Left renal cortex interstitium (tissue), 4 donors: Measurements from ENCODE around the gene AMIGO2. TPM values are rescaled to one million over a fixed set of nuclear protein-coding genes. Genes with fewer than 3 reads are reported as not detected.
"Not testable (repeated sequence)": the region's sequence is repeated elsewhere in the genome, so short reads cannot be mapped to it uniquely, and the experiment has no call there.

Experiments used
- DNase-seq, 4 donors: peaks; one replicate each; pipeline ENCODE4 v3.0.0-alpha.2; 2013; ENCODE audit warnings: low read depth in 4 of 4, low spot score in 2 of 4, missing footprints in 1 of 4
- polyA plus RNA-seq, 4 donors: library from polyadenylated mRNA; unstranded; fragments of 120-200 nt; gene quantifications; one replicate each; pipeline ENCODE4 v1.2.1, GENCODE V29; 2013; ENCODE audit not compliant: insufficient read length in 4 of 4

The AMIGO2 gene
- polyA plus RNA-seq, 4 donors, result 37.5 to 50.1 (median 44.2) TPM

DNA sequence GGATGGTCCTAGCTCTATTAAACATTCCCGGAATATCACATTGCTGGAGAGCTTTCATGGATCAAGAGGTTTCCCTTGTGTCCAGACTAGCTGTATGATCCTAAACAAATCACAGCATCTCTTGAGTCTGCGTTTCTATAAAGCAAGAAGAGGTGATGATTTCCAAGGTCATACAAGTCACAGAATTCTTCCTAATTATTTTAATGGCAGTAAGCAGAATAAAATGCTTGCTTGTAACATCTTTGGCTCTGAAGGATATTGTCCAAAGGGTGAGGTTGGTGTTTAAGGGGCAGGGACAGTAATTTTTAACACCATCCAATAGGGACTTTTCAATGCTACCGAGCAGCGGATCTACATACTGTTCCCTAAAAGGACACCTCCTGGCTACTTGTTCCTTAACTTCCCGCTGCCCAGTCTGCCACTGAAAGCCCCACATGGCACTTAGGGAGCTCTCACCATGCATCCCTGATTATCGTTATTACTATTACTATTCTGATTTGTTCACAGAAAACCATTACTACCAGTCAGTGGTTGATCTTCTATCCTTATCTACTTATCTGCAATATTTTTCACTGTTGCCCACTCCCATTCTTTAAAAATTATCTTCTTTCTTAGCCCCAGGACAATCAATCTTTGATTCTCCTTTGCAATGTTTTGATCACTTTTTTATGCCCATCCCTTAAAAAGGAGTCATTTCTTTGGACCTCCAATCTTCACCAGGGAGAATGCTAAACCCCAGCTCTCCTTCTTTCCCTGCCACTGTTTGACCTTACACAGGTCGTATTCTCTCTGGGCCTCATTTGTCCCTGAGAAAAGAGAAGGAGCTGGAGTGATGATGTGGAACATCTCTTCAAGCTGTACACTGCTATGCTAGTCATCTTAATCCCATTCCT lies 4.3 kb downstream of the AMIGO2 start:
- no peak for DNase-seq

DNA sequence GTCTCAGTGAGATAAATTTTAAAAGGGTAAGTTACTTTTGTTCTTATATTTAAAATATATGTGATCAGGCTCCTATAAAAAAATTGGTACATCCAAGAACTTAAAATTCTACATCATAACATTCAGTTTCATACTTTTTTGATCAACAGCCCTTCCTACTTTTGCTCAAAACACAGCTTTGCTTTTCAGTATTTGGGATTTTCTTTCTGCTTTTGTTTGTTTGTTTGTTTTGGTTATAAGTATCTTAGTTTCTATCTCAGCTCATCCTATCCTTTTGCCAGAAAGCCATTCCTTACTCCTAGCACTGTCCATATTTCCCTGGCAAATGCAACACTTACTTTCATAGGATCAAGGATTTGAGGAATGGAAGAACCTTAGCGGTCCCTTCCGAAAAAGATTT lies 5.0 kb downstream of the AMIGO2 start:
- no peak for DNase-seq

DNA sequence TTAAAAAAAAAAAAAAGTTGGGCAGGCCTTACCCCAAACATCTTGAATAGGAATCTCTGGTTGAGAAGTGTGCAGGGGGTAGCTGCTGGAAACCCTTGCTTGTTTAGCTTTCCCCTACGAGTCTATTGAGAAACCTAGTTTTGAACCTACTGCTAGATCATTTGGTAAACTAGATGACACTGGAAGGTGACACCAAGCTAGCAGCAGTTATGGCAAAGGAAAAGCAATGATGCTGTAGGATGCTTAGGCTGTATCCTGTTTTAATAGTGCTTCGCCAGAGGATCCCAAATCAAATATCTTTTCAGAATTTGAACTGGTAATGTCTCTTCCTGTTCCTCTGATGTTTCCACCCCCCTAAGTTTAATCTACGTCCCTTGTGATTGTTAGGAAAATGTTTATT lies 5.8 kb downstream of the AMIGO2 start:
- DNase-seq, result no peak

DNA sequence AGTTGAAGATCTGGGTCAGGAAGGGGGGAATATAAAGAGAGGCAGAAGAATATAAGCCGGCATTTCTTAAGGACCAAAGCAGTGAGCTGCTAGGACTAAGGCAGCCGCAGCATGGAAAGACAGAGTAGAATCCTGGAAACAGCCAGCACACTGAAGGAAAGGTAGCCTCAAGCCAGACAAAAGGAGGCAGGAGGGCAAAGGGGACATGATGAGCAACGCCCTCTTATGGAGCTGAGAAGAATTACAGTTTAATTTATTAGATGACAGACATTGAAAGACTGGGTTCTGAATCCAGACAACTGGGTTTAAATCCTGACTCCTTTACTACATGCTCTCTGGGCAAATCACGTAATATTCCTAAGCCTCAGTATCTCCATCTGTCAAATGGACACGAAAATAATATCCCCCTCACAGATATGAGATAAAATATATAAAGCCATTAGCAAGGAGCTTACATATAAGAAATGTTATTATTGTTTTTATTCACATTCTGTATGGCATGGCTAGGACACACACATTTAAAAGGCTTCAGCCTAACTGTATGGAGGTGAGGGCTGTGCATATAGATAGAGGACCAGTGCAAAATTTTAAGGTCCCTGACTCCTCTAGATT lies 8.4 kb downstream of the AMIGO2 start:
- DNase-seq, result no peak

DNA sequence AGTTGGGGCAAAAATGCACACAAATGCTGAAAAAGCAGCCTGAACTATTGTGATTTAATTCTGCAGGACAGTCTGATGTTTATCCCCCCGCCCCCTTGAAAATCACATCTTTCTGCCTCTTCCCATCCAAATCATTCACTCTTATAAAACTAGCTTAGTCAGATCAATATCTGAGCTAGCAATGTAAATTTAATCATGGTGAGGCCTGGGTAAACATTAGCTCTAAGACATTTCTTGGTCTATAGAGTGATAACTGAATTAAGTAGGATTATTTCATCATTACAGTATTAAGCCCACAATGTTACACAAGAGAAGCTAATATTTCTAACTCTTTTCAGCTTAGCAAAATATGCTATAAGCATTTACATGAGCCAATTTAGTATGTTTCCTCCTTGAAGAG lies 9.4 kb downstream of the AMIGO2 start:
- DNase-seq, result no peak

DNA sequence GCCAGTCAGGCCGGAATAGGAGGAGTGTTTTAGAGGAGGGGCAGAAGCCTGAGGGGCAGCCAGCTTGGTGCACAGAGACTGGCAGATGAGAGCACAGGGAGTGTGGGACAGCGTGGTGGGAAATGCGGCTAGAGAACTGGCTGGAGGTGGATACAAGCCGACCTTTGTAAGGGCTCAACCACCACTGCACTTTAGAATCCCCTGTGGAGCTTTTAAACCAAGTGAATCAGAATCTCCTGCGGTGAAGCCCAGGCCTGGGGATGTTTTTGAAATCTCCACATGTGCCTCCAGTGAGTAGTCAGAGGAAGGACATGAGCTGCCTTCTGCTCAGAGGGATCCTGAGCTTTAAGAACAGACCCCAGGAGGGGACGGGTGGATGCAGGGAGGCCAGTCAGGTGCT lies 11.2 kb downstream of the AMIGO2 start:
- DNase-seq, result no peak

DNA sequence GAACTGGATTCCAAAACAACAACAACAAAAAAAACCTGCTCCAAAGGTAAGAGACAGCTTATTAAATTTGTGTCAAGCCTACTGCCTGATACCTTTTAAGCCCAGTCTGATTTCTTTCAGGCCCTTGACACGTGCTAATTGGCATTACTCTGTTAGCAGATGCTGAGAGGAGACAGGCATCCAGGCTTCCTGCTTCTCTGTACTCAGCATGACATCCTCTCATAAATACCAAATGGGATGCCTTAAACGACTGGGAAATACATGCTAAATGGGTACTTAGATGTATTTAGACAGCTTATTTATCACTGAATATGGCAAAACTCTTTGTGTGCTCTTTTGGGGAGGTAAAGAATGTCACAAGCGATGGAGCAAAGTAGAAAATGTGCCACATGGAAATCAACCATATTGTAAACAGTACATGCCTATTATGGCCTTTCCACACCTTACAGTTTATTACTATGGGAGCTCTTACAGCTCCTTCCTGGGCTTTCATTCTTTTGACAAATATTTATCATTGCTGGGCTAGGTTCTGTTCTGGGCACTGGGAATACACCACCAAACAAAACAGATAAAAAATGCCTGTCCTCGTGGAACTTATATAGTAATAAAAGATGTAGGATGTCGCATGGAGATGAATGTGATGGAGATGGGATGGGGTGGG lies 11.9 kb downstream of the AMIGO2 start:
- no peak for DNase-seq

DNA sequence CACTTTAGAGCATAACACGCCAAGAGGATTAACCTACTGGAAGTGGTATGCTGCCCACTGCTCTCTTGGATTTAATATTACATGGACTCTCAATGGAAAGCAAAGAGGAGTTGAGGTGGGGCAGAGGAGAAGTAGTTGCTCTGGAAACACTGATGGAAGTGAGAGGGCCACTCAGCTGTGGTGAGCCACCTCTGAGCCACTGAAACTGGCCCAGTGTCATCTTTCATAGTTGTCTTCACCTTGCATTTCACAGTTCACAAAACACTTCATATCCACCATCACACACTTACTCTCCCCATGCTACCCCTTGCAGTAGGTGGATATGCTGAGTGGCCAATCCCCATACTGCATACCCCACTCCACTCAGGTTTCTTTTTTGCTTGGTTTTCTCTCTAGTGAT lies 12.6 kb downstream of the AMIGO2 start:
- no peak for DNase-seq

DNA sequence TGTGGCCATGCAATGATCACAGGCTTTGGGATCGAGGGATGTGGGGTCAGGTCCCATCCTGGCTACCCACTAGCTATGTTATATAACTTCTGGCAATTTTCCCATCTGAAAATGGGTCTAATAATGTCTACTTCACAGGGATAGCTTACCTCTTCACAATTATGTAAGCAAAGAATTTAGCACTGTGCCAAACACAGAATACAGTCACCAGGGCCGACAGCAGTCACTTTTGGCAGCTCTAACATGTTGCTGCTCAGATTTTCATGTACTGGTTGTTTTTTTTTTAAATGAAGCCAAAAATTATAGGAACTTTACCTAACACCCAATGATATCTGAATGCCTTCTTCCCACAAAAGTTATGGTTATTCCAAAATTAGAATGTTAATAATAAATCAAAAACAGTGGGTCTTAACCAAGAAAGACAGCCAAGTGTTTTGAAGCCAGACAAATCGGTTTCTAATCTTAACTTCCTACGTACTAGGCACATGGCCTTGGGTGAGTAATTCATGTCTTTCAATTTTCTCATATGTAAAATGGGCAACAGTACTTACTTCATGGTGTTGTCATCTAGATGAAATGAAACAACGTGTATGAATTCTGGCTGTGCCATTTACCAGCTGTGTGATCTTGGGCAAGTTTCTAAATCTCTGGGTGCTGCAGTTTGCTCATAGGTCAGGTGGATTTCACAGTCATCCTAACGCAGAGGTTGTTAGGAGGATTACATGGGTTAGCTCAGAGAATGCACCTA lies 13.3 kb downstream of the AMIGO2 start:
- no peak for DNase-seq

DNA sequence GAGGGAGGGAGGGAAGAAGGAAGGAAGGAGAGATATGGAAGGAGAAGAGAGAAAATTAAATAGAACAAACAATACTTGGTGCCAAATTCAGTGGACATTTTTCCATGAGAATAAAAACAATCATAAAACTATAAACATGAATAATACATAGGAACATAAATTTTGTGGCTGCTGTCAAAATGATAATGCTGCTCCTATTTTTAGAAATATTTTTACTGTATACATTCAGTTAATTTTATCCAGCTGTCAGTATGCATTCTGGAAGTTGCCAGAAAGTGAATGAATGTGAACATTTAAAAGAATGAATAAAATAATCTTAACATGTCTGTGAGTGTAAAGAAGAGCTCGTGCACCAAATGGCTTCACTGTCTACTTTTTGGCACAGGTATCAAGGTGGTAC lies 14.2 kb downstream of the AMIGO2 start:
- no peak for DNase-seq

DNA sequence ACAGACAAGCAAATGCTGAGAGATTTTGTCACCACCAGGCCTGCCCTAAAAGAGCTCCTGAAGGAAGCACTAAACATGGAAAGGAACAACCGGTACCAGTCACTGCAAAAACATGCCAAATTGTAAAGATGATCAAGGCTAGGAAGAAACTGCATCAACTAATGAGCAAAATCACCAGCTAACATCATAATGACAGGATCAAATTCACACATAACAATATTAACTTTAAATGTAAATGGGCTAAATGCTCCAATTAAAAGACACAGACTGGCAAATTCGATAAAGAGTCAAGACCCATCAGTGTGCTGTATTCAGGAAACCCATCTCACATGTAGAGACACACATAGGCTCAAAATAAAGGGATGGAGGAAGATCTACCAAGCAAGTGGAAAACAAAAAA lies 21.1 kb downstream of the AMIGO2 start:
- DNase-seq, result not testable (repeated sequence)

DNA sequence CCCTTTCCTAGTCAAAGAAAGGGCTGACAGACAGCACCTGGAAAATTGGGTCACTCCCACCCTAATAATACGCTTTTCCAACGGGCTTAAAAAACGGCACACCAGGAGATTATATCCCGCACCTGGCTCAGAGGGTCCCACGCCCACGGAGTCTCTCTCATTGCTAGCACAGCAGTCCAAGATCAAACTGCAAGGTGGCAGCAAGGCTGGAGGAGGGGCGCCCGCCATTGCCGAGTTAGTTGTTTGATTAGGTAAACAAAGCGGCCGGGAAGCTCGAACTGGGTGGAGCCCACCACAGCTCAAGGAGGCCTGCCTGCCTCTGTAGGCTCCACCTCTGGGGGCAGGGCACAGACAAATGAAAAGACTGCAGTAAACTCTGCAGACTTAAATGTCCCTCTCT lies 22.8 kb downstream of the AMIGO2 start:
- DNase-seq, result not testable (repeated sequence)

DNA sequence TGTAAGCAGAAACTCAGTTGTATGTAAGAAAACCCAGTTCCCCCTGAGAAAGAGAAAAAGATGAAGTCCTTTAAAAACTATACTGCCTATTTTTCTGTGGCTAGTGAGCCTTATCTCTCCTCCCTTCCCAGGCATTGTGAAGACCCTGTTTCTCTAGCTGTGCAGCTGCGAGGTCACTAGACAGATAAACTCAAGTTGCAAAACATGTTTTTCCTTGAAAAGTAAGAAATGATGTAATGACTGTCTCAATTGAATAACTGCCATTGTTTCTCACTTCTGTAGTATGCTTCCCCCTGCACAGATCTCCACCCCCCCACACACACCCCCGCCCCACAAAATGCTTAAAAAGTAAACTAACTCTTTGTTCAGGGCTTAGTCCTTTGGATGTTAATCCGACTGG lies 23.9 kb downstream of the AMIGO2 start:
- DNase-seq, result not testable (repeated sequence)

DNA sequence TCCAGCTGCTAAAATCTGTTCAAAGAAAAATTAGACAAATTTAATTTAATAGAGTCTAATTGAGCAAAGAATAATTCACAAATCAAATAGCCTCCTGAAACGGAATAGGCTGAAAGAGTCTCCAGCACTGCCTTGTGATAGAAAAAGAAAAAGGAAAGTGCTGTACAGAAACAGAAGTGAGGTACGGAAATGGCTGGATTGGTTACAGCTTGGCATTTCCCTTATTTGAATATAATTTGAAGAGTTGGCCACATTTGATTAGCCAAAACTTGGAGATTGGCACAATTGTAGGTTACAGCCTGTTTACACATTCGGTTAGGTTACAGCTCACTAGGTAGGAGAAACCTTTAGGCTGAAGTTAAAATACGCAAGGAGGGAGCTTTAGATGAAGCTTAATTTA lies 25.1 kb downstream of the AMIGO2 start:
- DNase-seq, result no peak

DNA sequence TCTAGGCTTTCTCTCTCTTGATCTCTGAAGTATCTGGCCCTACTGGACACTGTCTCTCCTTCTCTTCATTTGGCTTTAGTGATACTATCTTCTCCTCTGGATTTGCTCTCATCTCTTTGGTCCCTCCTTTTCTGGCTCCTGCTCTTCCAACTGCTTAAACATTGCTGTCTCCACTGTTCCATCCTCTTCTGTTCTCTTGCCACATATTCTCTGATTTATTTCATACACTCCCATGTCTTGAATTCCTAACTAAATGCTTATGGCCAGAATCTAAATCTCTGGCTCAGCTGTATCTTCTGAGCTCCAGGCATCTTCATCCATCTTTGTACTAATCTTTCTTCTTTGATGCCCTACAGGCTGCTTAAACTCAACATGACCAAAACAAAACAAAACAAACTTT lies 25.8 kb downstream of the AMIGO2 start:
- no peak for DNase-seq

DNA sequence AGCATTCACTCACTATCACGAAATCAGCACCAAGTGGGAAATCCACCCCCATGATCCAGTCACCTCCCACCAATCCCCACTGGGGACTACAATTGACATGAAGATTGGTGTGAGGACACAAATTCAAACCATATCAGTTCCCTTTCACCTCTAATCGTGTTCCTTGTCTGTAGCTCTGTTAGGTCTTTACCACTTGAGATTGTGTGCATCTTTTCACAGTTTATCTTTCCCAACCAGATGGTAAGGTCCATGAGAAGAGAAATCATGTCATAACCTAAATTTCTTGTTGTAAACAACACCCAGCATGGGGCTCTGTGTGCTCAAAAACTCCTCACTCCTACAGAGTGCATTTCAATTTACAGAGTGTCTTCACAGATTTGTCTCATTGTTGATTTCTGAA lies 27.5 kb downstream of the AMIGO2 start:
- DNase-seq, result no peak

DNA sequence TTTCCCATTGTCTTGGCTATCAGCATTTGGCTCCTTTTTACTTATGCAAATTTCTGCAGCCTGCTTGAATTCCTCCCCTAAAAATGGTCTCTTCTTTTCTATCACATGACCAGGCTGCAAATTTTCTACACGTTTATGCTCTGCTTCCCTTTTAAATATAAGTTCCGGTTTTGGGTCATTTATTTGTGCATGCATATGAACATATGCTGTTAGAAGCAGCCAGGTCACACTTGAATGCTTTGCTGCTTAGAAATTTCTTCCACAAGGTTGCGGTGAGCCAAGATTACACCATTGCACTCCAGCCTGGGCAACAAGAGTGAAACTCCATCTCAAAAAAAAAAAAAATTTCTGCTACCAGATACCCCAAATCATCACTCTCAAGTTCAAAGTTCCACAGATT lies 28.5 kb downstream of the AMIGO2 start:
- DNase-seq, result not testable (repeated sequence)

DNA sequence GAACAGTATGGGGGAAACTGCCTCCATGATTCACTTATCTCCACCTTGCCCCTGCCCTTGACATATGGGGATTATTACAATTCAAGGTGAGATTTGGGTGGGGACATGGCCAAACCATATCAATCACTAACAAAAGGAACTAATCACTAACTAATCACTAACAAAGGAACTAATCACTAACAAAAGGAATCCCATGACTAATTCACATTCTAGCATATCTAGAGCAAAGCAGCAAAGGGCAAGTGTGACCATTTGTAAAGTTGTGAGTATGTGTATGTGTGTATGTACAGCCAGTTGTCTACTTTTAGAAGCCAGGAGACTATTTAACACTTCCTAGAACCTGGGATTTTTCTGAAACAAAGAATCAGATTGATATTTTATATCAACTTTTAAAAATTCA lies 31.2 kb downstream of the AMIGO2 start:
- no peak for DNase-seq

DNA sequence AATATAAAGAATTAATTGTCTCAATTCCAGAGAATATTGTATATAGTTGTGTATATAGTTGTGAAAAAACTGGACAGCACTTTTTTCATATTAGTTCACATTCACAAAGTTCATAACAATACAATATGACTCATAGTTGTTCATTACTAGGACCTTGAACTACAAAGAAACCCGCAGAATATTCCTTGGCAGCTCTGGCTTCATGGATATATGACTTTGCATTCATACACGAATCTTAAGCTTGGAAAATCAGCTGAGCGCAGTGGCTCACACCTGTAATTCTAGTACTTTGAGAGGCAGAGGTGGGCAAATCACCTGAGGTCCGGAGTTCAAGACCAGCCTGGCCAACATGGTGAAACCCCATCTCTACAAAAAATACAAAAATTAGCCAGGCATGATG lies 38.4 kb downstream of the AMIGO2 start:
- no peak for DNase-seq

DNA sequence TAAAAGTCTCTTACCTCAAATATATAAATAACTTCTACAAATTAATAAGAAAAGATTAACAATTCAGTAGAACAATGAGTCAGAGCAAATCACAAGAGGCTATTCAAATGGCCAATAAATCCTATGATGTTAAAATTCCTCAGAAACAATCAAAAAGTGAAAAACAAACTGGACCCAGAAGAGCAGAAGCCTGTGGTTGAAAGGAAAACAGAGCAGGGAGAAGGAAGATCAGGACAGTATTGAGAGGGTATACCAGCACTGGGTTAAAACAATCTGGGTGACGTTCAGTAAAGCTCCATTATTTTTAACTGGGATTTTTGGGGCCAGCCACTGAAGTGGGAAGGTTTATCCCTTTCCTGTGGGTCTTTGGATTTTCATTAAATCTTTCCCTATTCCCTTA lies 40.0 kb downstream of the AMIGO2 start:
- no peak for DNase-seq

DNA sequence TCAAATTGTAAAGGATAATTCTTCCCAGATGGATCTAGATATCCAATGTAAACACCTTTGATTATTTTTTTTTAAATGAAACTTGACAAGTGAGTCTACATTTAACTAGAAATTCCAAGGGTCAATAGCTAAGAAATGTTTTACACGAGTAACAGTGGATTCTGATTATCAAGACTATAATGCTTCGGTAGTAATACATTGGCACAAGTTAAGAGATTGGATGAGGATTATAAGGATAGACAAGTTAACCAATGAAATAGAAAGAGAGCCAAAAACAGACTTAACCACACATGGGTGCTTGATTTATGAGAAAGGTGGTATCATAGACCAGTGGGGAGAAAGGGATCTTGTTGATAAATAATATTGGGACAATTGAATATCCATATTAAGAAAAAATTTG lies 40.7 kb downstream of the AMIGO2 start:
- DNase-seq, result no peak
